ENCODE data around the gene MMADHC.

GRCh38 chr2:149579972-149580882 is 7.3 kb downstream of the MMADHC start:
- no peak for TF ChIP-seq CTCF (IDR thresholded peaks at IDR 0.05)
- TF ChIP-seq EZH2 (IDR thresholded peaks at IDR 0.05; ENCODE audit: borderline replicate concordance, insufficient read depth, low read depth, low read length, poor library complexity, severe bottlenecking): no peak

Data from B cell (primary cell).